Spleen (tissue), 11 donors: ENCODE data around the gene AHCYL2. TPM values are rescaled to one million over a fixed set of nuclear protein-coding genes. Genes with fewer than 3 reads are reported as not detected.
"Not testable (repeated sequence)": the region's sequence is repeated elsewhere in the genome, so short reads cannot be mapped to it uniquely, and the experiment has no call there.

ENCODE experiments used
- DNase-seq: peaks from one replicate; pipeline ENCODE4 v3.0.0-alpha.2; 2020
- H3K27ac ChIP-seq, 8 donors: fragments of 200-600 bp; sonication (generic) in 7 of 8; 1 replicate in 4 of 8; 2 replicates in 4 of 8; pipeline versions ENCODE4 v1.5.0 to v1.8.0; 2016 to 2021; ENCODE audit warnings: inconsistent platforms in 4 of 8, mild to moderate bottlenecking in 4 of 8, moderate library complexity in 1 of 8
- H3K27me3 ChIP-seq, 7 donors: fragments of 200-600 bp; sonication (generic) in 6 of 7; replicated peaks in 1 of 7; 1 replicate in 4 of 7; 2 replicates in 3 of 7; pipeline versions ENCODE4 v1.5.0 to v1.8.0; 2016 to 2021; ENCODE audit warnings: inconsistent platforms in 3 of 7, mild to moderate bottlenecking in 1 of 7
- H3K36me3 ChIP-seq, 6 donors: fragments of 200-600 bp; sonication (generic) in 5 of 6; 1 replicate in 4 of 6; 2 replicates in 2 of 6; pipeline versions ENCODE4 v1.5.0 to v1.8.0; 2016 to 2021; ENCODE audit warnings: inconsistent platforms in 2 of 6
- H3K4me1 ChIP-seq, 6 donors: fragments of 200-600 bp; sonication (generic) in 5 of 6; 1 replicate in 3 of 6; 2 replicates in 3 of 6; pipeline versions ENCODE4 v1.5.0 to v1.8.0; 2016 to 2021; ENCODE audit warnings: inconsistent platforms in 3 of 6
- H3K4me3 ChIP-seq, 8 donors: fragments of 200-600 bp; sonication (generic) in 7 of 8; 1 replicate in 4 of 8; 2 replicates in 4 of 8; pipeline versions ENCODE4 v1.5.0 to v1.8.0; 2016 to 2021; ENCODE audit warnings: inconsistent platforms in 4 of 8, mild to moderate bottlenecking in 4 of 8, moderate library complexity in 2 of 8
- H3K9me3 ChIP-seq, 8 donors: fragments of 200-600 bp; sonication (generic) in 7 of 8; 1 replicate in 4 of 8; 2 replicates in 4 of 8; pipeline versions ENCODE4 v1.5.0 to v1.8.0; 2016 to 2021; ENCODE audit warnings: inconsistent platforms in 4 of 8
- CTCF ChIP-seq, 11 experiments: fragments of 200-600 bp in 7 of 11; fragments of 450-650 bp in 4 of 11; sonication (generic) in 4 of 11; IDR thresholded peaks in 8 of 11; conservative IDR thresholded peaks in 3 of 11; 1 replicate in 7 of 11; 2 replicates in 4 of 11; pipeline versions ENCODE4 v1.4.0 to v1.8.0; 2016 to 2021; ENCODE audit warnings: antibody characterized with exemption in 11 of 11, inconsistent platforms in 4 of 11, mild to moderate bottlenecking in 1 of 11
- POLR2A ChIP-seq, 3 donors: fragments of 450-650 bp; IDR thresholded peaks; one replicate each; pipeline ENCODE4 v1.5.1; 2017; ENCODE audit warnings: antibody characterized with exemption in 3 of 3, mild to moderate bottlenecking in 1 of 3
- POLR2AphosphoS5 ChIP-seq, 3 donors: sonication (generic); formaldehyde crosslinking; IDR thresholded peaks; one replicate each; pipeline ENCODE4 v1.5.1; 2017; ENCODE audit warnings: antibody characterized with exemption in 3 of 3
- WGBS, 5 donors: extraction: QIAGEN DNeasy Blood & Tissue Kit in 3 of 5; methylation state at CpG; one replicate each; pipeline versions ENCODE4 v1.1.5 to v1.1.7; 2013 to 2018; 5-methylcytosine and 5-hydroxymethylcytosine counted together
- intact Hi-C: fragments of 100-400 bp; cut with DNase I; formaldehyde crosslinking; loops from one replicate; pipeline ENCODE4 v1.15.0; 2023; ENCODE audit warnings: low total_unique reads
- polyA plus RNA-seq, 3 donors: library from polyadenylated mRNA; stranded (reverse); fragments of 200-250 nt; gene quantifications; one replicate each; pipeline ENCODE4 v1.2.1, GENCODE V29; 2013
- total RNA-seq, 7 donors: library from RNA; depleted of rRNA in 3 of 7; stranded (reverse); fragments of >200 nt in 3 of 7; fragmentation: NEBNext Ultra II Directional in 4 of 7; extraction: Animal tissue kit (Norgen Biotek cat#: 25700) in 4 of 7; gene quantifications; one replicate each; pipeline versions ENCODE4 v1.1.0 to v1.2.1, GENCODE V29; 2016 to 2021
- donor health status: healthy with polysubstance abuse.
- donor health status: DM: no; HTN: no; CAD: no; lungs with moderate emphysema.
- donor health status: DM: no; HTN: no; CAD: no.
- donor health status: Bipolar disorder and iron deficiency.
- donor health status: healthy.
- donor health status: DM: no; HTN: no; CAD: no.
- donor health status: DM: yes; HTN: yes; CAD: no.

Gene AHCYL2
- total and polyA plus RNA-seq, 10 donors: 3.1 to 20.1 (median 17.8) TPM

- TF ChIP-seq CTCF (IDR thresholded peaks at IDR 0.05 in 8 of 11, conservative IDR thresholded peaks at IDR 0.05 in 3 of 11) (no peak), POLR2A (IDR thresholded peaks at IDR 0.05) (no peak), POLR2AphosphoS5 (IDR thresholded peaks at IDR 0.05) (no peak)
- Histone ChIP-seq H3K4me1 (no peaks in the 10 kb centered on the region), H3K27me3 (no peaks in the 10 kb centered on the region), H3K27ac (no peak overlapping the region), H3K9me3 (peaks cover 0 to 5% (median 0%) of the 10 kb centered on the region in 8 donors), H3K4me3 (no peak overlapping the region), H3K36me3 (no peaks in the 10 kb centered on the region)
- intact Hi-C loops: no loop called here
- WGBS, 5 donors: 67 to 97% (median 94%) methylated on average over 3 of the region's 3 CpGs
- DNase-seq: no peak
Measured at GRCh38 chr7:129245533-129245932, 20.7 kb downstream of the AHCYL2 start.

GRCh38 chr7:129247087-129247486 lies 22.3 kb downstream of the AHCYL2 start:
- no peaks in the 10 kb centered on the region for H3K4me1 ChIP-seq
- no peaks in the 10 kb centered on the region for H3K27me3 ChIP-seq
- 66 to 94% (median 74%) methylated on average over 2 of the region's 2 CpGs for WGBS, 5 donors
- H3K36me3 ChIP-seq: no peaks in the 10 kb centered on the region
- H3K9me3 ChIP-seq: peaks cover 0 to 5% (median 0%) of the 10 kb centered on the region in 8 donors
- intact Hi-C loops: no loop called here
- TF ChIP-seq POLR2AphosphoS5 (IDR thresholded peaks at IDR 0.05) (no peak), POLR2A (IDR thresholded peaks at IDR 0.05) (no peak), CTCF (IDR thresholded peaks at IDR 0.05 in 8 of 11, conservative IDR thresholded peaks at IDR 0.05 in 3 of 11) (no peak)
- no peak for DNase-seq
- no peak overlapping the region for H3K4me3 ChIP-seq
- H3K27ac ChIP-seq: no peak overlapping the region

DNA sequence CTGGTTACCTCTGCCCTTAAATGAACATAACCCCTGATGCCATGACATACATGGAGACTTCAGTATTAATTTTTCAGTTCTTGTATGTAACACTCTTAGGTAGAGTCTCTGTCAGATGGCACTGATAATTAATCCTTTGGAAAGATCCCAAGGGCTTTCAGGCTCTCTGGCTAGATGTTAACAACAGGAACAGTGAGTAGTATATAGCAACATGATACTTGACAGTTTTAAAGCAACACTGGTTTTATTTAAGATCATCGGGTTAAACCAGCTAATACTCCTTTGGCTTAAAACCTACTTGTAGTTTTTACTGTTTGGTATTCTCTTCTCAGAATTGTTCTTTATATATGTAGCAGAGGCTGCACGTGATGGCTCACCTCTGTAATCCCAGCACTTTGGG lies 27.3 kb downstream of the AHCYL2 start:
- no peak for TF ChIP-seq POLR2A (IDR thresholded peaks at IDR 0.05)
- no peak for TF ChIP-seq POLR2AphosphoS5 (IDR thresholded peaks at IDR 0.05)
- no peak for TF ChIP-seq CTCF (IDR thresholded peaks at IDR 0.05 in 8 of 11, conservative IDR thresholded peaks at IDR 0.05 in 3 of 11)
- no peaks in the 10 kb centered on the region for H3K9me3 ChIP-seq
- H3K36me3 ChIP-seq: no peaks in the 10 kb centered on the region
- DNase-seq: no peak
- 81 to 97% (median 86%) methylated on average over 2 of the region's 2 CpGs for WGBS, 5 donors
- H3K27me3 ChIP-seq: no peaks in the 10 kb centered on the region
- no peak overlapping the region for H3K4me3 ChIP-seq
- intact Hi-C loops: no loop called here
- H3K27ac ChIP-seq: no peak overlapping the region
- H3K4me1 ChIP-seq: no peaks in the 10 kb centered on the region

DNA sequence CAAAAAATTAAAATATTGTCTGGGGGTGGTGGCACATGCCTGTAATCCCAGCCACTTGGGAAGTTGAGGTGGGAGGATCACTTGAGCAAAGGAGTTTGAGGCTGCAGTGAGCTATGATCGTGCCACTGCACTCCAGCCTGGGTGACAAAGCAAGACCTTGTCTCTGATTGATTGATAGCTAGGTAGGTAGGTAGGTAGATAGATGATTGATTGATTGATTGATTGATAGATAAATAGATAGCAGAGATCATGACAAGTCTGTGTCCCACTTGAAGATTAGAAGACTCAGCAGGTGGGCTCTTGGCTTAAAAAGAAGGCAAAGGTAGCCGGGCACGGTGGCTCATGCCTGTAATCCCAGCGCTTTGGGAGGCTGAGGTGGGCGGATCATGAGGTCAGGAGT lies 27.8 kb downstream of the AHCYL2 start:
- H3K4me1 ChIP-seq, DNase-seq, H3K27ac ChIP-seq, H3K27me3 ChIP-seq, H3K9me3 ChIP-seq, intact Hi-C loops, H3K36me3 ChIP-seq, H3K4me3 ChIP-seq: not testable (repeated sequence)
- 96 to 98% (median 96%) methylated on average over 5 of the region's 5 CpGs for WGBS, 5 donors

DNA sequence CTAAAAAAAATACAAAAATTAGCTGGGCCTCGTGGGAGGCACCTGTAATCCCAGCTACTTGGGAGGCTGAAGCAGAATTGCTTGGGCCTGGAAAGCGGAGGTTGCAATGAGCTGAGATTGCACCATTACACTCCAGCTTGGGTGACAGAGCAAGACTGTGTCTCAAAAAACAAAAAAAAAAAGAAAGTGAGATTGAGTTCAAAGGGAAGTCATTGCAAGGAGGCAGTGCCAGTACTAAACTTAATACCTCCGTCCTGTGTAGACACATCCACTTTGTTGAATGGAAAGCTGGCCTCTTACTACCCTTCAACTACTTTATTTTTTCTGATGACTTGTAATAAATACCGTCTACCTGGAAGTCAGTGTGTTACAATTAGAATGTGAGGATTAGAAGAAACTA lies 31.0 kb downstream of the AHCYL2 start:
- H3K27ac ChIP-seq: no peak overlapping the region
- no peaks in the 10 kb centered on the region for H3K36me3 ChIP-seq

More for the DNA sequence above, 31.0 kb downstream of the AHCYL2 start:
- intact Hi-C loops: no loop called here
- Histone ChIP-seq H3K9me3 (no peaks in the 10 kb centered on the region), H3K4me3 (no peak overlapping the region), H3K27me3 (no peaks in the 10 kb centered on the region), H3K4me1 (peaks cover 0 to 13% (median 6%) of the 10 kb centered on the region in 6 donors)
- TF ChIP-seq POLR2A (IDR thresholded peaks at IDR 0.05) (no peak), CTCF (IDR thresholded peaks at IDR 0.05 in 8 of 11, conservative IDR thresholded peaks at IDR 0.05 in 3 of 11) (no peak), POLR2AphosphoS5 (IDR thresholded peaks at IDR 0.05) (no peak)
- 88 to 91% (median 89%) methylated on average over 4 of the region's 4 CpGs for WGBS, 5 donors
- DNase-seq: no peak
